H1 (cell line): ENCODE measurements around the gene SOCS3.
A peak's percentile ranks its signal among the peaks of the same experiment; 100 is the strongest.

Source experiments
- CTCF ChIP-seq, 3 experiments: IDR thresholded peaks; 1 replicate in 2 of 3; 2 replicates in 1 of 3; pipeline versions ENCODE4 v1.5.1 to v1.6.1; 2011; ENCODE audit warnings: low read length in 3 of 3, mild to moderate bottlenecking in 3 of 3, inconsistent platforms in 2 of 3, low read depth in 1 of 3, moderate library complexity in 1 of 3; ENCODE audit not compliant: insufficient read depth in 1 of 3; ENCODE audit errors: control extremely low read depth in 1 of 3
- EZH2 ChIP-seq: fragments of 200-600 bp; sonication (generic); IDR thresholded peaks from 2 replicates; pipeline ENCODE4 v1.7.1; 2012; ENCODE audit warnings: low read depth, mild to moderate bottlenecking, moderate library complexity, low read length, inconsistent platforms; ENCODE audit not compliant: severe bottlenecking
- NRF1 ChIP-seq: IDR thresholded peaks from 2 replicates; pipeline ENCODE4 v1.6.1; 2011; ENCODE audit warnings: mild to moderate bottlenecking, low read depth, low read length, improper control_type of control experiment
- YY1 ChIP-seq: IDR thresholded peaks from 2 replicates; pipeline ENCODE4 v1.6.1; 2011; ENCODE audit warnings: low read depth, mild to moderate bottlenecking, low read length

- TF ChIP-seq EZH2 (no peak), NRF1 (no peak), CTCF (IDR thresholded peaks at IDR 0.05; ENCODE audit: control extremely low read depth in 1 of 3, insufficient read depth in 1 of 3, low read depth in 1 of 3, low read length in 3 of 3) (peak; percentile 24 to 37 (median 27); a peak in 3 of 4 replicates), YY1 (no peak)
Measured at GRCh38 chr17:78314683-78315354, 45.1 kb downstream of the SOCS3 start.
